ENCODE measurements around the gene SH3BGR. TPM values are rescaled to one million over a fixed set of nuclear protein-coding genes. Genes with fewer than 3 reads are reported as not detected.

SH3BGR gene
- total RNA-seq, 1 donor from 2014 or later, result 9.9 TPM

DNA sequence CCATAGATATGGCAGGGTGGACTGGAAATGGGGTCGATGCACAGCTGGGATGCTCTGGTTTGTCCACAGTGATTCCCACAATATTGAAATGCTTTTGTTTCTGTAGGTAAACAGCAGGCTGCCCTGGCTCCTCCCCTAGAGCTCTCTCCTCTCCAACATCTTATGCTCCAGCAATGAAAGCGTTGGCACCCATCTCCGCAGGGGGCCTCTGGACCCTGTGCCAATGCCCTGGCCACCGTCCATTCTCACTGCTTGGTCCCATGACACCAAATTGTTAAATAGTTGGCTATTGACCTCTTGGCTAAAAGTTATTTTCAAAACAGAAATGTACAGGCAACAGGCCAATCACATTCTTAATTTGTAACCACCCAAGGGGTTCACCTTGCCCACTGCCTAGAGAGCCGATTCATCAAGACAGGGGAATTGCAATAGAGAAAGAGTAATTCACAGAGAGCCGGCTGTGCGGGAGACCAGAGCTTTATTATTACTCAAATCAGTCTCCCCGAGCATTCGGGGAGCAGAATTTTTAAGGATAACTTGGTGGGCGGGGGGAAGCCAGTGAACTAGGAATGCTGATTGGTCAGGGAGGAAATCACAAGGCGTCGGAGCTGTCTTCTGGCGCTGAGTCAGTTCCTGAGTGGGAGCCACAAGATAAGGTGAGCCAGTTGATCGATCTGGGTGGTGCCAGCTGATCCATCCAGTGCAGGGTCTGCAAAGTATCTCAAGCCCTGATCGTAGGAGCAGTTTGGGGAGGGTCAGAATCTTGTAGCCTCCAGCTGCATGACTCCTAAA, 84.1 kb downstream of the SH3BGR start:
- peaks cover 6% of the 10 kb centered on the region for H3K9me3 Mint-ChIP-seq (ENCODE audit: unreplicated experiment)
- no peak overlapping the region for H3K4me3 Mint-ChIP-seq (ENCODE audit: unreplicated experiment)
- Histone ChIP-seq H3K27ac (ENCODE audit: low read depth, low read length) (no peak overlapping the region), H4K20me1 (ENCODE audit: insufficient read depth, low read length) (no peaks in the 10 kb centered on the region), H3K4me3 (ENCODE audit: insufficient read depth, low read depth, low read length) (no peak overlapping the region), H3K4me2 (ENCODE audit: low read length) (no peak overlapping the region), H3K9ac (ENCODE audit: low read length) (no peak overlapping the region), H3K4me1 (ENCODE audit: insufficient read depth, low read length) (no peaks in the 10 kb centered on the region), H3K9me3 (ENCODE audit: insufficient read depth, low read depth, low read length) (no peaks in the 10 kb centered on the region), H3K27me3 (ENCODE audit: insufficient read depth, low read length) (no peaks in the 10 kb centered on the region), H3K36me3 (ENCODE audit: insufficient read depth, low read length) (no peaks in the 10 kb centered on the region), H3K79me2 (ENCODE audit: insufficient read depth, low read length) (no peaks in the 10 kb centered on the region), H2AFZ (ENCODE audit: low read depth, low read length) (no peak overlapping the region)
- DNase-seq (ENCODE audit: low read depth), result no peak
- TF ChIP-seq CTCF (IDR thresholded peaks at IDR 0.05; ENCODE audit: insufficient read depth, low read depth, low read length), result no peak
- TF ChIP-seq EZH2 (IDR thresholded peaks at IDR 0.05; ENCODE audit: insufficient read depth, low read length), result no peak
- H3K4me1 Mint-ChIP-seq (ENCODE audit: low read depth, unreplicated experiment), result peaks cover 3% of the 10 kb centered on the region
- H3K36me3 Mint-ChIP-seq (ENCODE audit: low read depth, unreplicated experiment), result peaks cover 3% of the 10 kb centered on the region
- H3K27me3 Mint-ChIP-seq (ENCODE audit: low read depth, unreplicated experiment), result peaks cover 2% of the 10 kb centered on the region
- FAIRE-seq, result no peak
- no peak overlapping the region for H3K27ac Mint-ChIP-seq (ENCODE audit: unreplicated experiment)

GRCh38 chr21:39536835-39537234, 85.1 kb downstream of the SH3BGR start:
- H3K27ac ChIP-seq (ENCODE audit: low read depth, low read length), result no peak overlapping the region
- TF ChIP-seq EZH2 (IDR thresholded peaks at IDR 0.05; ENCODE audit: insufficient read depth, low read length) (no peak), CTCF (IDR thresholded peaks at IDR 0.05; ENCODE audit: insufficient read depth, low read depth, low read length) (no peak)
- no peak overlapping the region for H3K27ac Mint-ChIP-seq (ENCODE audit: unreplicated experiment)

DNA sequence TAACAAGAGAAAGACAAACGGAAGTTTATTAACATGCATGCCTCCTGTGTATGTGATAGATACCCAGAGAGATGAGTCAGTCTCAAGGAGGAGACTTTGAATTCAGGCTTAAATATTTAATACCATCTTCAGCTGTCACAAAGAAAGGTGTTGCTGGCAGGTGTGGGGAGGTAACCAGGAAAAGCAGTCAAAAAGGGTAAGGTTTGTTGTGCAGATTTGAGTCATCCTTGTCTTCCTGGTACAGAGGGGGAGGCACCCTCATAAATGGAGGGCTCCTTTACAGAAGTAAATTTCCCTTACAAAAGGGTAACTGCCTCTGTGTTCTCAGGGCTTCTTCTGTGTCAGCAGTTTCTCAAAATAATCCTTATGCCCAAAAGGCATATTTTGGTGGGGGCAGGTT, 85.8 kb downstream of the SH3BGR start:
- H3K36me3 Mint-ChIP-seq (ENCODE audit: low read depth, unreplicated experiment), result peaks cover 3% of the 10 kb centered on the region
- TF ChIP-seq CTCF (IDR thresholded peaks at IDR 0.05; ENCODE audit: insufficient read depth, low read depth, low read length), result no peak
- TF ChIP-seq EZH2 (IDR thresholded peaks at IDR 0.05; ENCODE audit: insufficient read depth, low read length), result no peak

More at GRCh38 chr21:39536835-39537234, 85.1 kb downstream of the SH3BGR start:
- Histone ChIP-seq H2AFZ (ENCODE audit: low read depth, low read length) (no peak overlapping the region), H3K36me3 (ENCODE audit: insufficient read depth, low read length) (no peaks in the 10 kb centered on the region), H3K4me1 (ENCODE audit: insufficient read depth, low read length) (no peaks in the 10 kb centered on the region), H4K20me1 (ENCODE audit: insufficient read depth, low read length) (no peaks in the 10 kb centered on the region), H3K4me2 (ENCODE audit: low read length) (no peak overlapping the region), H3K9ac (ENCODE audit: low read length) (no peak overlapping the region), H3K79me2 (ENCODE audit: insufficient read depth, low read length) (no peaks in the 10 kb centered on the region), H3K27me3 (ENCODE audit: insufficient read depth, low read length) (no peaks in the 10 kb centered on the region), H3K4me3 (ENCODE audit: insufficient read depth, low read depth, low read length) (no peak overlapping the region), H3K9me3 (ENCODE audit: insufficient read depth, low read depth, low read length) (no peaks in the 10 kb centered on the region)
- Mint-ChIP-seq H3K36me3 (ENCODE audit: low read depth, unreplicated experiment) (peaks cover 3% of the 10 kb centered on the region), H3K4me3 (ENCODE audit: unreplicated experiment) (no peak overlapping the region), H3K4me1 (ENCODE audit: low read depth, unreplicated experiment) (peaks cover 3% of the 10 kb centered on the region), H3K9me3 (ENCODE audit: unreplicated experiment) (peaks cover 6% of the 10 kb centered on the region), H3K27me3 (ENCODE audit: low read depth, unreplicated experiment) (no peaks in the 10 kb centered on the region)
- no peak for DNase-seq (ENCODE audit: low read depth)
- no peak for FAIRE-seq

More for the DNA sequence above, 85.8 kb downstream of the SH3BGR start:
- Histone ChIP-seq H3K27ac (ENCODE audit: low read depth, low read length) (no peak overlapping the region), H3K9ac (ENCODE audit: low read length) (no peak overlapping the region), H3K4me1 (ENCODE audit: insufficient read depth, low read length) (no peaks in the 10 kb centered on the region), H2AFZ (ENCODE audit: low read depth, low read length) (no peak overlapping the region), H3K4me3 (ENCODE audit: insufficient read depth, low read depth, low read length) (no peak overlapping the region), H3K9me3 (ENCODE audit: insufficient read depth, low read depth, low read length) (no peaks in the 10 kb centered on the region), H3K4me2 (ENCODE audit: low read length) (no peak overlapping the region), H4K20me1 (ENCODE audit: insufficient read depth, low read length) (no peaks in the 10 kb centered on the region), H3K79me2 (ENCODE audit: insufficient read depth, low read length) (no peaks in the 10 kb centered on the region), H3K27me3 (ENCODE audit: insufficient read depth, low read length) (no peaks in the 10 kb centered on the region), H3K36me3 (ENCODE audit: insufficient read depth, low read length) (no peaks in the 10 kb centered on the region)
- Mint-ChIP-seq H3K4me1 (ENCODE audit: low read depth, unreplicated experiment) (peaks cover 3% of the 10 kb centered on the region), H3K27me3 (ENCODE audit: low read depth, unreplicated experiment) (no peaks in the 10 kb centered on the region), H3K4me3 (ENCODE audit: unreplicated experiment) (no peak overlapping the region), H3K27ac (ENCODE audit: unreplicated experiment) (no peak overlapping the region), H3K9me3 (ENCODE audit: unreplicated experiment) (peaks cover 6% of the 10 kb centered on the region)
- FAIRE-seq, result no peak
- no peak for DNase-seq (ENCODE audit: low read depth)
